GM12801 (cell line): Measurements from ENCODE around the gene PPP2R3C.

Source experiments
- CTCF ChIP-seq: IDR thresholded peaks from one replicate; pipeline ENCODE4 v1.5.1; 2011; ENCODE audit warnings: control low read depth; ENCODE audit not compliant: insufficient read length; ENCODE audit errors: extremely low read depth

PPP2R3C gene

GRCh38 chr14:35046048-35046750 is 75.6 kb downstream of the PPP2R3C start, which contains the start of gene FAM177A1:
TSS of gene FAM177A1 (plus strand) at chr14:35046272. CDS start at chr14:35046464, 192 bp downstream.
- no peak for TF ChIP-seq CTCF

GRCh38 chr14:35045798-35046047 is 76.1 kb downstream of the PPP2R3C start:
- no peak for TF ChIP-seq CTCF

DNA sequence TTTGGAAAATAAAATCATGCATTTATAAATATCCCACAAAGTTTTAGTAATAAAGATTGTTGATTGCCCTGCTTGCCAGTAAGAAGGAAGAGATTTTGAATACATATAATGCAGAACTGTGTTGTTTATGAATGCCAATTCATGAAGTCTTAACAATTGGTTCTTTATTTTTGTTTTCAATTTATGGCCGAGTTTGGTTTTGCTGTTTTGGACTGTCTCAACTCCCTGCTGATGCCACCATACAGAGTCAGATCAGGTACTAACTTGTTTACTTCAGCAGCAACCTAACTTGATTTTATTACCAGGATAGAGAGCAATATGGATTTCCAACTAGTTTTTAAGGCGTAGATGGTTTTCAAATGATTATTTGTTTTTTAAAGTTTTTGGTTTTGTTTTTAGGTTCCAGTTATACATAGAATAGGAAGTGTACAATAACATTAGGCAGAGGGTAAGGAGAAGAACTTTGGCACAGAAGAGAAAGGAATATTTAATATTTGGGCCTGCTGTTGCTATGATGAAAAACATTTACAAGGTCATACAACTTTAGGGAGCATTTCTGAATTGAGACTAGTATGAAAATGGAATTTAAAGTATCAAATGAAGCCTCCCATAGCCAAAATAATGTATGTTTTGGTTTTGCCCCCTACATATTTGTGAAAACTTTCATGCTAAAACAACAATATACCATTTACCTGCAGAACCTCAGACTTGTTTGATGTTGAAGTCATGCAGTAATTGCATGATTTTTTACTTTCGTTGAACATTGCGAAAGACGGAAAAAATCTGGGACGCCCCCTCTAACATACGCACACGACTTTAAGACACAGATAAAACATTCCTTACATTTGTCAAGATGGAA is 76.6 kb downstream of the PPP2R3C start:
- no peak for TF ChIP-seq CTCF

DNA sequence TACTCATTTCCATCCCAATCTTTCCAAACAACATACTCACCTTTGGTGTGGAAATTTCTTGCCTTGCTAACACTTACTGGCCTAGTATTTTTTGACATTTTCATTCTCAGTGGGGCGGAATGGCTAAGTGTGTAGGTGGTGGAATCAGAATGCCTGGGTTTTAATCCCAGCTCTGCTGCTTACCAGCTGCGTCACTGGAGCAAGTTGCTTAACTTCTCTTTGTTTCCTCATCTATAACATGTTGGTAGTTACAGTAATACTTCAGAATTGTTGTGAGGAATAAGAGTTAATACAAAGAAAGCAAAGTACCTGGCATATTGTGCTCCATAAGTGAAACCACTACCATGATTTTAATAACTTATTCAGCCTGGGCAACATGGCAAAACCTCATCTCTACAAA is 78.7 kb downstream of the PPP2R3C start:
- TF ChIP-seq CTCF = no peak

DNA sequence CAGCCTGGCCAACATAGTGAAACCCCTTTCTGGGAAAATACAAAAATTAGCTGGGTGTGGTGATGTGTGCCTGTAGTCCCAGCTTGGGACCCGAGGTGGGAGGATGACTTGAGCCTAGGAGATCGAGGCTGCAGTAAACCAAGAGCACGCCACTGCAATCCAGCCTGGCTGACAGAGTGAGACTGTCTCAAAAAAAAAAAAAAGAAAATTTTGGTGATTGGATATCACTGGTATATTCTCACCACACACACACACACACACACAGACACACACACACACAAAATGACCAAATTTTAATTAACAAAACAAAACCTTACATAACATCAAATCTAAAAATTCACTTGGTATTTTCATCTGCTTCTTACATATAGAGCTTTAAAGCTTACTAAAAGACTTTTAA is 79.2 kb downstream of the PPP2R3C start:
- no peak for TF ChIP-seq CTCF
